ENCODE measurements around the gene FBXO15.

Gene FBXO15

GRCh38 chr18:74183130-74183529 lies 35.5 kb upstream of the FBXO15 start:
- Histone ChIP-seq H3K9ac (no peak overlapping the region), H3K27ac (no peak overlapping the region), H3K4me2 (no peak overlapping the region), H3K36me3 (no peaks in the 10 kb centered on the region), H3K9me3 (replicated peaks in 1 of 11) (no peaks in the 10 kb centered on the region; a peak in 1 of 22 replicates), H4K20me1 (no peaks in the 10 kb centered on the region), H3K27me3 (no peaks in the 10 kb centered on the region), H3K4me1 (no peaks in the 10 kb centered on the region), H3K4me3 (no peak overlapping the region)
- no peak for TF ChIP-seq Cebpa-rat (IDR thresholded peaks at IDR 0.05)

GRCh38 chr18:74182335-74182734 lies 34.7 kb upstream of the FBXO15 start:
- no peak for TF ChIP-seq Cebpa-rat (IDR thresholded peaks at IDR 0.05)
- no peaks in the 10 kb centered on the region for H3K27me3 ChIP-seq
- no peaks in the 10 kb centered on the region; a peak in 1 of 22 replicates for H3K9me3 ChIP-seq (replicated peaks in 1 of 11)
- no peak overlapping the region for H3K9ac ChIP-seq
- H4K20me1 ChIP-seq, result no peaks in the 10 kb centered on the region
- H3K4me1 ChIP-seq, result no peaks in the 10 kb centered on the region
- no peak overlapping the region for H3K4me2 ChIP-seq
- no peak overlapping the region for H3K27ac ChIP-seq
- no peaks in the 10 kb centered on the region for H3K36me3 ChIP-seq
- no peak overlapping the region for H3K4me3 ChIP-seq

GRCh38 chr18:74179623-74180199 lies 32.1 kb upstream of the FBXO15 start:
- Histone ChIP-seq H3K4me2 (no peak overlapping the region), H3K4me1 (no peaks in the 10 kb centered on the region), H3K36me3 (no peaks in the 10 kb centered on the region), H3K27me3 (no peaks in the 10 kb centered on the region), H3K9ac (no peak overlapping the region), H3K4me3 (no peak overlapping the region), H3K9me3 (replicated peaks in 1 of 11) (no peaks in the 10 kb centered on the region; a peak in 1 of 22 replicates), H4K20me1 (no peaks in the 10 kb centered on the region), H3K27ac (no peak overlapping the region)
- TF ChIP-seq Cebpa-rat (IDR thresholded peaks at IDR 0.05), result no peak

- H3K9ac ChIP-seq, result no peak overlapping the region
- no peak overlapping the region for H3K4me3 ChIP-seq
- no peaks in the 10 kb centered on the region for H4K20me1 ChIP-seq
- no peaks in the 10 kb centered on the region for H3K27me3 ChIP-seq
- TF ChIP-seq Cebpa-rat (IDR thresholded peaks at IDR 0.05), result no peak
- no peak overlapping the region for H3K27ac ChIP-seq
- no peak overlapping the region for H3K4me2 ChIP-seq
- H3K4me1 ChIP-seq, result no peaks in the 10 kb centered on the region
- H3K9me3 ChIP-seq (replicated peaks in 1 of 11), result no peaks in the 10 kb centered on the region; a peak in 1 of 22 replicates
- H3K36me3 ChIP-seq, result no peaks in the 10 kb centered on the region
Observed at GRCh38 chr18:74178884-74179283, 31.2 kb upstream of the FBXO15 start.

- Histone ChIP-seq H3K27ac (no peak overlapping the region), H4K20me1 (no peaks in the 10 kb centered on the region), H3K4me2 (no peak overlapping the region), H3K4me1 (no peaks in the 10 kb centered on the region), H3K9me3 (replicated peaks in 1 of 11) (no peaks in the 10 kb centered on the region), H3K4me3 (no peak overlapping the region), H3K9ac (no peak overlapping the region), H3K27me3 (no peaks in the 10 kb centered on the region), H3K36me3 (no peaks in the 10 kb centered on the region)
- TF ChIP-seq Cebpa-rat (IDR thresholded peaks at IDR 0.05), result no peak
Observed at GRCh38 chr18:74175658-74176057, 28.0 kb upstream of the FBXO15 start.

GRCh38 chr18:74173434-74173750 lies 25.8 kb upstream of the FBXO15 start:
- no peaks in the 10 kb centered on the region for H3K27me3 ChIP-seq
- no peak overlapping the region for H3K9ac ChIP-seq
- H3K4me1 ChIP-seq, result no peaks in the 10 kb centered on the region
- no peak for TF ChIP-seq Cebpa-rat (IDR thresholded peaks at IDR 0.05)
- no peaks in the 10 kb centered on the region for H3K36me3 ChIP-seq
- no peak overlapping the region for H3K4me3 ChIP-seq
- no peaks in the 10 kb centered on the region for H4K20me1 ChIP-seq
- no peak overlapping the region for H3K27ac ChIP-seq
- no peak overlapping the region for H3K4me2 ChIP-seq
- no peaks in the 10 kb centered on the region for H3K9me3 ChIP-seq (replicated peaks in 1 of 11)

- Histone ChIP-seq H3K36me3 (no peaks in the 10 kb centered on the region), H3K27me3 (no peaks in the 10 kb centered on the region), H3K4me3 (no peak overlapping the region), H3K4me2 (no peak overlapping the region), H3K4me1 (no peaks in the 10 kb centered on the region), H4K20me1 (no peaks in the 10 kb centered on the region), H3K9me3 (replicated peaks in 1 of 11) (no peaks in the 10 kb centered on the region), H3K27ac (no peak overlapping the region), H3K9ac (no peak overlapping the region)
- no peak for TF ChIP-seq Cebpa-rat (IDR thresholded peaks at IDR 0.05)
Observed at GRCh38 chr18:74172697-74173433, 25.2 kb upstream of the FBXO15 start.

- no peak for TF ChIP-seq Cebpa-rat (IDR thresholded peaks at IDR 0.05)
- Histone ChIP-seq H4K20me1 (no peaks in the 10 kb centered on the region), H3K27me3 (no peaks in the 10 kb centered on the region), H3K9me3 (replicated peaks in 1 of 11) (no peaks in the 10 kb centered on the region), H3K4me3 (no peak overlapping the region), H3K4me2 (no peak overlapping the region), H3K4me1 (no peaks in the 10 kb centered on the region), H3K36me3 (no peaks in the 10 kb centered on the region), H3K9ac (no peak overlapping the region), H3K27ac (no peak overlapping the region)
Observed at GRCh38 chr18:74171910-74172606, 24.4 kb upstream of the FBXO15 start.

GRCh38 chr18:74166386-74166785 lies 18.8 kb upstream of the FBXO15 start:
- H3K36me3 ChIP-seq, result peaks cover 0 to 12% (median 9%) of the 10 kb centered on the region in 11 experiments; a peak in 12 of 22 replicates
- peaks cover 12 to 27% (median 19%) of the 10 kb centered on the region in 10 experiments; a peak in 19 of 20 replicates for H3K4me1 ChIP-seq
- H3K4me3 ChIP-seq, result no peak overlapping the region
- H3K9me3 ChIP-seq (replicated peaks in 1 of 11), result peaks cover 0 to 7% (median 0%) of the 10 kb centered on the region in 11 experiments; a peak in 2 of 22 replicates
- TF ChIP-seq Cebpa-rat (IDR thresholded peaks at IDR 0.05), result no peak
- H3K9ac ChIP-seq, result no peak overlapping the region
- H3K4me2 ChIP-seq, result no peak overlapping the region
- no peaks in the 10 kb centered on the region for H3K27me3 ChIP-seq
- H4K20me1 ChIP-seq, result no peaks in the 10 kb centered on the region
- no peak overlapping the region for H3K27ac ChIP-seq
